Measurements from ENCODE around the gene BASP1. TPM values are rescaled to one million over a fixed set of nuclear protein-coding genes. Genes with fewer than 3 reads are reported as not detected.

Gene BASP1, protein sequence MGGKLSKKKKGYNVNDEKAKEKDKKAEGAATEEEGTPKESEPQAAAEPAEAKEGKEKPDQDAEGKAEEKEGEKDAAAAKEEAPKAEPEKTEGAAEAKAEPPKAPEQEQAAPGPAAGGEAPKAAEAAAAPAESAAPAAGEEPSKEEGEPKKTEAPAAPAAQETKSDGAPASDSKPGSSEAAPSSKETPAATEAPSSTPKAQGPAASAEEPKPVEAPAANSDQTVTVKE
- polyA plus RNA-seq (2012; rRNA removed): 77.8 and 107 TPM in 2 replicates
- 94.2 and 104 TPM in 2 replicates for polyA plus RNA-seq (2012; cell fraction: cytosol; rRNA removed)
- 33.6 and 36.0 TPM in 2 replicates for polyA plus RNA-seq (2012; cell fraction: nucleus; rRNA removed)

DNA sequence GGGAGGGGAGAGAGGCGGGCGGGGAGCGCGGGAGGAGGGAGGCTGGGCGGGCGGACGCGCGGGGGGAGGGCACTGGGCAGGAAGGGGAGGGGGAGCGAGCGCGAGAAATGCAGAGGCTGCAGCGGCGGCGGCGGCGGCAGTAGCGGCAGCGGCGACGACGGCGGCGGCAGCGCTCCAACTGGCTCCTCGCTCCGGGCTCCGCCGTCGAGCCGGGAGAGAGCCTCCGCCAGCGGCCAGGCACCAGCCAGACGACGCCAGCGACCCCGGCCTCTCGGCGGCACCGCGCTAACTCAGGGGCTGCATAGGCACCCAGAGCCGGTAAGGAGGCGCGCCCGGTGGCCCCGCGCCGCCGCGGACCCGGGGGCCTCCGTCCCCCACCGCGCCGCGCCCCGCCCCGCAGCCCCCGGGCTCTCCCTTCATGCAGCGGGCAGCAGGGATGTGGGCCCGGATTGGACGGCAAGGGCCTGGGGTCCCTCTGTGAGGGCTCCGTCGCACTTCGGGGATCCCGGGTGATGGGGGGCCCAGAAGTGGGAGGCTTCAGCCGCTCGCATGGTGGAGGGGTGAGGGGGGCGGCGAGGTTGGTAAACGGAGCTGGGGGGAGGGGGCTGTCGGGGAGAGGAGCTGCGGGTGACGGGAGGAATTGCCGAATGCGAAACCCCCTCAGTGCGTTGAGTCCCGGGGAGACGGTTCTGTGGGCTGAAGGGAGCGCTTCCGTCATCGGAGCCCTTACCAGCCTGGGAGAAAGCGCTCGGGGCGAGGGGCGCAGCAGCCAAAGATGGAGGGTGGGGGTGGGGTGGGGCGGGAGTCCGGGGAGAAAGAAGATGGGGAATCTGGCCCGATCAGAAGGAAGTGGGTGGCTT is at the start of gene BASP1:
Gene BASP1, plus strand, starts transcription at position 139 of the 860 bp plus-strand sequence. CDS start 57,586 bp downstream, outside the sequence.
- Histone ChIP-seq H3K27me3 (ENCODE audit: insufficient read depth) (no peaks in the 10 kb centered on the region), H3F3A (replicated peaks; ENCODE audit: insufficient read depth) (peaks cover 16% of the 10 kb centered on the region), H3K4me3 (ENCODE audit: low read depth in 2 of 2, low read length in 1 of 2) (peak within 1 kb of the TSS; percentile 76 to 88), H3K9me3 (no peaks in the 10 kb centered on the region), H3K4me2 (peak within 1 kb of the TSS; percentile 92), H3K27ac (ENCODE audit: low read depth in 2 of 2, low read length in 1 of 2) (peak within 1 kb of the TSS in 1 of 2 experiments; percentile 58; a peak in 3 of 4 replicates), H3K9me2 (no peaks in the 10 kb centered on the region), H3K79me2 (ENCODE audit: insufficient read depth) (peaks cover 46% of the 10 kb centered on the region), H3K9ac (peak within 1 kb of the TSS; percentile 76), H4K20me1 (ENCODE audit: insufficient read depth) (no peaks in the 10 kb centered on the region), H2AFZ (ENCODE audit: low read depth) (peak within 1 kb of the TSS; percentile 96), H3K36me3 (replicated peaks in 1 of 2; ENCODE audit: control insufficient read depth in 1 of 2, insufficient read depth in 2 of 2, low read length in 1 of 2) (peaks cover 0 to 4% of the 10 kb centered on the region in 2 experiments), H3K4me1 (ENCODE audit: control insufficient read depth in 1 of 2, insufficient read depth in 2 of 2, low read depth in 1 of 2, low read length in 1 of 2) (peaks cover 2 to 21% of the 10 kb centered on the region in 2 experiments; a peak in 3 of 4 replicates)
- peak; percentile 84 for DNase-seq
- WGBS (ENCODE audit: low lambda C conversion rate): 1% methylated on average over 47 of the region's 89 CpGs
- CTCF ChIA-PET: interaction anchor here (0.6 to 5.2 kb wide), 6 partner anchors 18 to 1101 kb away, joined by 3 to 81 read pairs (median 8); no protein-coding TSS in a partner anchor
- TF ChIP-seq EP300 (IDR thresholded peaks at IDR 0.05; ENCODE audit: borderline replicate concordance in 1 of 2, low read depth in 1 of 2, low read length in 1 of 2): peak in 1 of 2 experiments; percentile 55; a peak in 1 of 4 replicates
- TF ChIP-seq, protein P1, sequence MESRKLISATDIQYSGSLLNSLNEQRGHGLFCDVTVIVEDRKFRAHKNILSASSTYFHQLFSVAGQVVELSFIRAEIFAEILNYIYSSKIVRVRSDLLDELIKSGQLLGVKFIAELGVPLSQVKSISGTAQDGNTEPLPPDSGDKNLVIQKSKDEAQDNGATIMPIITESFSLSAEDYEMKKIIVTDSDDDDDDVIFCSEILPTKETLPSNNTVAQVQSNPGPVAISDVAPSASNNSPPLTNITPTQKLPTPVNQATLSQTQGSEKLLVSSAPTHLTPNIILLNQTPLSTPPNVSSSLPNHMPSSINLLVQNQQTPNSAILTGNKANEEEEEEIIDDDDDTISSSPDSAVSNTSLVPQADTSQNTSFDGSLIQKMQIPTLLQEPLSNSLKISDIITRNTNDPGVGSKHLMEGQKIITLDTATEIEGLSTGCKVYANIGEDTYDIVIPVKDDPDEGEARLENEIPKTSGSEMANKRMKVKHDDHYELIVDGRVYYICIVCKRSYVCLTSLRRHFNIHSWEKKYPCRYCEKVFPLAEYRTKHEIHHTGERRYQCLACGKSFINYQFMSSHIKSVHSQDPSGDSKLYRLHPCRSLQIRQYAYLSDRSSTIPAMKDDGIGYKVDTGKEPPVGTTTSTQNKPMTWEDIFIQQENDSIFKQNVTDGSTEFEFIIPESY (IDR thresholded peaks at IDR 0.05; ENCODE audit: borderline replicate concordance, low read depth): no peak
- TF ChIP-seq CHD2 (IDR thresholded peaks at IDR 0.05; ENCODE audit: low read length, partially characterized antibody): no peak
- TF ChIP-seq, protein P2, sequence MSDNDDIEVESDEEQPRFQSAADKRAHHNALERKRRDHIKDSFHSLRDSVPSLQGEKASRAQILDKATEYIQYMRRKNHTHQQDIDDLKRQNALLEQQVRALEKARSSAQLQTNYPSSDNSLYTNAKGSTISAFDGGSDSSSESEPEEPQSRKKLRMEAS (IDR thresholded peaks at IDR 0.05; ENCODE audit: low read depth): peak; percentile 25; the same call in 1 of the 2 replicates
- no peak for TF ChIP-seq RFX5 (IDR thresholded peaks at IDR 0.05; ENCODE audit: low read length)
- TF ChIP-seq RAD21 (IDR thresholded peaks at IDR 0.05; ENCODE audit: low read length): no peak
- peak; percentile 31; the same call in 1 of the 2 replicates for TF ChIP-seq POLR2AphosphoS5 (IDR thresholded peaks at IDR 0.05; ENCODE audit: low read depth, low read length)
- TF ChIP-seq TAF1 (IDR thresholded peaks at IDR 0.05; ENCODE audit: borderline replicate concordance, low read depth, low read length): peak; percentile 83
- POLR2A ChIA-PET: no interaction called here

DNA sequence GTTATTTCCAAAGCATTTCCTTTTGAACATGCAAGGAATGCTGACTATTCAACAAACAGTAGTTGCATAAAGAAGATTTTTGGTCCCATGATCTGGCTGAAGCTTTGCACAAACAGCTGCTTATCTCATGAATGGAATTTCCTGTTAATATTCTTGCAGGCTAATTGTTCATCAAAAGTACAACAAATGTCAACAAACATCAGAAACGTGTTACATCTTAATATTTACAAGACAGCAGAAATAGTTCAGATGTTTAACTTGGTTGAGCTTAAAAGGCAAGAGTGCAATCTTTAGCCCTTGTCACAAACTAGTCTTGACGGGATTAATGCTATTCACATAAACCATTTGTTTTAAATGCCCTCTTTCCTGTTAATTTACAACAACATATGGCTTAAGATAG is 47.9 kb upstream of the BASP1 start:
- TF ChIP-seq JUND (IDR thresholded peaks at IDR 0.05) (peak; percentile 48), GABPA (IDR thresholded peaks at IDR 0.05; ENCODE audit: low read depth) (no peak), FOSL2 (IDR thresholded peaks at IDR 0.05; ENCODE audit: borderline replicate concordance, low read depth) (no peak), TCF12 (IDR thresholded peaks at IDR 0.05) (peak; percentile 79), EP300 (IDR thresholded peaks at IDR 0.05; ENCODE audit: borderline replicate concordance in 1 of 2, low read depth in 1 of 2, low read length in 1 of 2) (peak; percentile 21 to 47; a peak in 2 of 4 replicates), RXRA (IDR thresholded peaks at IDR 0.05; ENCODE audit: borderline replicate concordance, low read depth) (0 out of 2 replicates have a peak, but pooled peaks have one; percentile 12)
- TF ChIP-seq, protein P3, sequence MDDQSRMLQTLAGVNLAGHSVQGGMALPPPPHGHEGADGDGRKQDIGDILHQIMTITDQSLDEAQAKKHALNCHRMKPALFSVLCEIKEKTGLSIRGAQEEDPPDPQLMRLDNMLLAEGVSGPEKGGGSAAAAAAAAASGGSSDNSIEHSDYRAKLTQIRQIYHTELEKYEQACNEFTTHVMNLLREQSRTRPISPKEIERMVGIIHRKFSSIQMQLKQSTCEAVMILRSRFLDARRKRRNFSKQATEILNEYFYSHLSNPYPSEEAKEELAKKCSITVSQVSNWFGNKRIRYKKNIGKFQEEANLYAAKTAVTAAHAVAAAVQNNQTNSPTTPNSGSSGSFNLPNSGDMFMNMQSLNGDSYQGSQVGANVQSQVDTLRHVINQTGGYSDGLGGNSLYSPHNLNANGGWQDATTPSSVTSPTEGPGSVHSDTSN (IDR thresholded peaks at IDR 0.05): peak; percentile 82
- TF ChIP-seq, protein P4, sequence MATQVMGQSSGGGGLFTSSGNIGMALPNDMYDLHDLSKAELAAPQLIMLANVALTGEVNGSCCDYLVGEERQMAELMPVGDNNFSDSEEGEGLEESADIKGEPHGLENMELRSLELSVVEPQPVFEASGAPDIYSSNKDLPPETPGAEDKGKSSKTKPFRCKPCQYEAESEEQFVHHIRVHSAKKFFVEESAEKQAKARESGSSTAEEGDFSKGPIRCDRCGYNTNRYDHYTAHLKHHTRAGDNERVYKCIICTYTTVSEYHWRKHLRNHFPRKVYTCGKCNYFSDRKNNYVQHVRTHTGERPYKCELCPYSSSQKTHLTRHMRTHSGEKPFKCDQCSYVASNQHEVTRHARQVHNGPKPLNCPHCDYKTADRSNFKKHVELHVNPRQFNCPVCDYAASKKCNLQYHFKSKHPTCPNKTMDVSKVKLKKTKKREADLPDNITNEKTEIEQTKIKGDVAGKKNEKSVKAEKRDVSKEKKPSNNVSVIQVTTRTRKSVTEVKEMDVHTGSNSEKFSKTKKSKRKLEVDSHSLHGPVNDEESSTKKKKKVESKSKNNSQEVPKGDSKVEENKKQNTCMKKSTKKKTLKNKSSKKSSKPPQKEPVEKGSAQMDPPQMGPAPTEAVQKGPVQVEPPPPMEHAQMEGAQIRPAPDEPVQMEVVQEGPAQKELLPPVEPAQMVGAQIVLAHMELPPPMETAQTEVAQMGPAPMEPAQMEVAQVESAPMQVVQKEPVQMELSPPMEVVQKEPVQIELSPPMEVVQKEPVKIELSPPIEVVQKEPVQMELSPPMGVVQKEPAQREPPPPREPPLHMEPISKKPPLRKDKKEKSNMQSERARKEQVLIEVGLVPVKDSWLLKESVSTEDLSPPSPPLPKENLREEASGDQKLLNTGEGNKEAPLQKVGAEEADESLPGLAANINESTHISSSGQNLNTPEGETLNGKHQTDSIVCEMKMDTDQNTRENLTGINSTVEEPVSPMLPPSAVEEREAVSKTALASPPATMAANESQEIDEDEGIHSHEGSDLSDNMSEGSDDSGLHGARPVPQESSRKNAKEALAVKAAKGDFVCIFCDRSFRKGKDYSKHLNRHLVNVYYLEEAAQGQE (IDR thresholded peaks at IDR 0.05; ENCODE audit: low read depth, low read length): no peak
- Histone ChIP-seq H3K36me3 (replicated peaks in 1 of 2; ENCODE audit: control insufficient read depth in 1 of 2, insufficient read depth in 2 of 2, low read length in 1 of 2) (no peaks in the 10 kb centered on the region), H3K27ac (ENCODE audit: low read depth in 2 of 2, low read length in 1 of 2) (peak overlapping the region in 1 of 2 experiments; percentile 33; a peak in 2 of 4 replicates), H3K4me1 (ENCODE audit: control insufficient read depth in 1 of 2, insufficient read depth in 2 of 2, low read depth in 1 of 2, low read length in 1 of 2) (peaks cover 0 to 20% of the 10 kb centered on the region in 2 experiments; a peak in 1 of 4 replicates), H3F3A (replicated peaks; ENCODE audit: insufficient read depth) (peaks cover 5% of the 10 kb centered on the region), H3K9ac (no peak overlapping the region; the same call in 1 of the 2 replicates), H2AFZ (ENCODE audit: low read depth) (no peak overlapping the region), H3K9me2 (no peaks in the 10 kb centered on the region), H3K9me3 (no peaks in the 10 kb centered on the region), H3K79me2 (ENCODE audit: insufficient read depth) (no peaks in the 10 kb centered on the region), H3K4me3 (ENCODE audit: low read depth in 2 of 2, low read length in 1 of 2) (no peak overlapping the region), H3K4me2 (no peak overlapping the region; the same call in 1 of the 2 replicates), H4K20me1 (ENCODE audit: insufficient read depth) (no peaks in the 10 kb centered on the region), H3K27me3 (ENCODE audit: insufficient read depth) (no peaks in the 10 kb centered on the region)
- 33% methylated on average over 2 of the region's 2 CpGs for WGBS (ENCODE audit: low lambda C conversion rate)
- CTCF ChIA-PET: interaction anchor here (2.4 kb wide), 1 partner anchor 37 kb away, joined by 6 read pairs; no protein-coding TSS in a partner anchor
- no peak for DNase-seq
- POLR2A ChIA-PET: no interaction called here
